Stimulated activated CD4-positive, alpha-beta T cell treated with anti-CD3 and anti-CD28 coated beads, Interleukin-12 subunit alpha, Interleukin-12 subunit beta, amount 100 ng/mL, for 24 hours (primary cell): ENCODE data around the gene OR7G3.
A peak's percentile ranks its signal among the peaks of the same experiment; 100 is the strongest.

ENCODE experiments used
- DNase-seq, 2 experiments: peaks; one replicate each; pipeline ENCODE4 v3.0.0-alpha.2; 2020; ENCODE audit warnings: low read depth in 2 of 2

The OR7G3 gene

DNA sequence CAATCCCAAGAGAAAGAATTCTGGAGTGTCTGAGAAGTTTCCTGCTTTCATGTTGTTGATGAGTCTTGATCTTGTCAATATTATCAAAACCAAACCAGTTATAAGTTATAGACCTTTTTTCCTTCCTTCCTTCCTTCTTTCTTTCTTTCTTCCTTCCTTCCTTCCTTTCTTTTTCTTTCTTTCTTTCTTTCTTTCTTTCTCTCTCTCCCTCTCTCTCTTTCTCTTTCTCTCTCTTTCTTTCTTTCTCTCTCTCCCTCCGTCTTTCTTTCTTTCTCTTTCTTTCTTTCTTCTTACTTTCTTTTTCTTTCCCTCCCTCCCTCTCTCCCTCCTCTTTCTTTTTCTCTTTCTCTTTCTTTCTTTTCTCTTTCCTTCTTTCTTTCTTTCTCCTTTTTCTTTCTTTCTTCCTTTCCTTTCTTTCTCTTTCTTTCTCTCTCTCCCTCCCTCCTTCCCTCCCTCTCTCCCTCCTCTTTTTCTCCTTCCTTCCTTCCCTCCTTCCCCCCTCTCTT is at the start of gene OR7G3:
Gene OR7G3, minus strand, starts transcription at position 51 of the 506 bp plus-strand sequence. Its CDS starts 0 bp downstream, at position 51.
- DNase-seq: no peak

- DNase-seq: no peak
Observed at GRCh38 chr19:9175326-9175725, 48.6 kb upstream of the OR7G3 start.

DNA sequence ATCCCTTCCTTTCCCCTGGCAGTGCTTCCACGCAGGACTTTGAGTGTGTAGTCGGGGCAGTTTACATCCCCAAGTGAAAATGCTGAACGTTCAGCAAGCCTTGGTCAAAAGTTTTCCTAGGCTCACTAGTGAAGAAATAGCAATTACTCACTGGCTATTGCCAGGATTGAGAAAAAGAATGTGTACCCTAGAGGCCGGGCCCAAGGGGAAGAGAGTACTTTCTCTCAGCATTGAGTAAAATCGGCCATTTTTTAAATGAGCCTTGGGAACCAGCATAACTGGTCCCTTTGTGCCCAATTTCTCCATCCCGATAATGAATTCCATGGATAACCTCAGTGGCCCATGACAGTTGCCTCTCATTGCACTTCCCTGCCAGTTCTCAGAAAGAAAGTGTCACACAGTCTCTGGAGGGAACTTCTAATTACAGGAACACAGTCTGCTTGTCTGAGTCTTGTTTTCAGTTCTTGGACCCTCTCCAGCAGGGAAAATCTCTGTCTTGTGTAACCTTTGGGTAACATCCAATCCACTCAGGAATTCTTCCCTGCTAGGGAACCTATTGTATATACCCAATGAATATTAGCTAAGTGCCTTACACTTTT is 44.7 kb upstream of the OR7G3 start:
- DNase-seq: no peak

DNA sequence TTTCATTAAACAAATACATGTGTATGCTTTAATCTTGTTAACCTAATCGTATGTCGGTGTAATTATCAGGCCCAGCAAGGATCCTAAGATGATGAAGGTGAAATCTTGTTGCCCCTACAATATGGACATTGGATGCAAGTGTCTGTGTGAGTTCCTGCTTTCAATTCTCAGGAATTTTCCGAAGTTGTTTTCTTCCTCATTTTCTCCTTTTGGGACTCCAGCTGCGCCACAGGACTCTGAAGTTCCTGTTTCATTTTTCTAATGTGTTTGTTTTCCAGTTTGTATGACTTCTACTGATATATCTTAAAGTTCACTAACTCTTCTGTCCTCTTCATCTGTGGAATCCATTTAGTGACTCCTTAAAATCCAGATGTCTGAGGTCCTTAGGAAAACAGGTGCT is 40.1 kb upstream of the OR7G3 start:
- DNase-seq: no peak

DNA sequence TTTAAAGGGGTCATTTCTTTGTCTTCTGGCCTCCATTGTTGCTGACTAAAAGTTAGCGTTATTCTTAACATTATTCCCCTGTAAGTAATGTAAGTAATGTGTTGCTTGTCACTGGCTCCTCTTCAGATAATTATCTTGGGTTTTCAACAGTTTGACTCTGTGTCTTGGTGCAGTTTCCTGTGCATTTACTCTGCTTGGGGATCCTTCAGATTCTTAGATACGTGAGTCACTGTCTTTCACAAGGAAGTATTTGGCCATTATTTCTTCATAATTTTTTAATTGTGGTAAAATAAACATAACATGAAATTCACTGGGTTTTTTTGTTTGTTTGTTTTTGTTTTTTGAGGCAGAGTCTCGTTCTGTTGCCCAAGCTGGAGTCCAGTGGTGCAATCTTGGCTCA is 38.5 kb upstream of the OR7G3 start:
- no peak for DNase-seq

GRCh38 chr19:9161427-9161826 is 34.7 kb upstream of the OR7G3 start:
- DNase-seq: no peak

- no peak for DNase-seq
Observed at GRCh38 chr19:9159891-9160290, 33.1 kb upstream of the OR7G3 start.

DNA sequence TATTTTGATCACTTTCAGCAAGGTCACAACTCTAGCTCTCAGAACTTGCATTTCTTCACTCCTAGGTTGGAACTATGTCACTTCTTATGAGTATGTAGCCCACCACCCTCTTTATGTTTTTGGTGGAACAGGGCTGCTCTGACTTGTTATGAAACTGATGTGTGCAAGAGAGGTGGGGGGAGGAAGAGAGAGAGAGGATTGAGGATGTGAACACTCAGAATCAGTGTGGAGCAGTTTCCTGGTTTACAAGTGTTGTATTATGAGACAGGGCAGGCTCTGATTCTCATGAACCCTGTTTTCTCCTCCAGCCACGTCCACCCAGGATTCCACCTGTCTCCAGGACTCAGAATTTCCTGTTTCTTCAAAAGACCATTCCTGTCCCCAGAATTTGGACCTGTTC is 29.6 kb upstream of the OR7G3 start:
- no peak for DNase-seq

DNA sequence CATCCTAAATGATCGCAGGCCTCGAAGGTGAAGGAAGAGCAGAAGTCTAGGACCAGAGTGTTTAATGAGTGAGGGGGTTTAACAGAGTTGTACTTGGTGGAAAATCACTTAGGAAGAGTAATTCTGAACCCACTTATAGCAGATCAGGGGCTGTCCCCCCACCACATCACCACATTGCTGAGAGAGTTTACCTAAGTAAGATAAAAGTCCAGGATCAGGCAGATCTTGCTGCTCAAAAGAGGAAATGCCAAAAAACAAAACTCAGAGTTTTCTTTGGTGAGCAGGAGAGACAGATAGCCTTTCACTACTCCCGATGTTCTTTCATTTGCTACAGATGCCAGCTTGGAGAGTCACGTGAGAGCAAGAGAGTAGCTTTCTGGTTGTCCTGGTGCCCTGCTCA is 28.8 kb upstream of the OR7G3 start:
- DNase-seq: no peak

GRCh38 chr19:9151367-9151766 is 24.6 kb upstream of the OR7G3 start:
- DNase-seq: no peak

DNA sequence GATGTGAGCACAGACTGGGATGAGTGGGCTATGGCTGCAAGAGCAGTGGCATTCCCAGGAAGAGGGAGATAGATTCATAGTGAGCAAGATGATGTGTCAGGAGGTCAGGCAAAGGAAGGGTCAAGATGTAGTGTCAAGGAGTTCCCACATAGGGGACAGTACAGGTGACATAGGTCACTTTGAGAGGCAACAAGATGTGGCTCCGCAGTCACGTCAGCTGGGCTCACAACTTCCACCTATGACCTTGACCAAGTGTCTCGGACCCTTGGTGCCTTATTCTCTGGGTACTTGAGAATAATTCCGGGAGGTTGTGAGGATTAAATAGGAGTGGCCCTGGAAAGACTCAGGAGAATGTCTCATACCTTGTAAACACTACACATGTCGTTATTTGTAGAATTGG is 23.9 kb upstream of the OR7G3 start:
- no peak for DNase-seq

GRCh38 chr19:9149997-9150396 is 23.2 kb upstream of the OR7G3 start:
- no peak for DNase-seq

GRCh38 chr19:9148697-9149096 is 21.9 kb upstream of the OR7G3 start:
- DNase-seq: no peak

DNA sequence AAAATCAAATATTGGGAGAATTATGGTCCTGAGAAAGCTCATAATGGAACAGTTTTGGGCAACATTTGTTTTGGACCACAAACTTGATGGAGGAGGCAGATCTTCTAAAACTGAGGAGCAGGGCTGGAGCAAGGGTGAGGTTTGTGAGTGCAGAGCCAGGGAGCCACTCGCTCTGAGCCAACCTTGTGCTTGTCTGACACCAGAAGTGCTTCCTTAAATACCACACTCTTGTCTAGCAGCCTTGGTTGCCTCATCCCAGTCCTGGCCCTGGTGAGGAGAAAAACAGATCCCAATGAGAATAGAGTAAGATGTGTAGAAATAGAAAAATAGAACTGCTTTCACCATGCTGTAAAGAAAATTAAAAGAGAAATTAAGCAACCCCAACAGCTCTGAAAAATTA is 20.1 kb upstream of the OR7G3 start:
- no peak for DNase-seq

DNA sequence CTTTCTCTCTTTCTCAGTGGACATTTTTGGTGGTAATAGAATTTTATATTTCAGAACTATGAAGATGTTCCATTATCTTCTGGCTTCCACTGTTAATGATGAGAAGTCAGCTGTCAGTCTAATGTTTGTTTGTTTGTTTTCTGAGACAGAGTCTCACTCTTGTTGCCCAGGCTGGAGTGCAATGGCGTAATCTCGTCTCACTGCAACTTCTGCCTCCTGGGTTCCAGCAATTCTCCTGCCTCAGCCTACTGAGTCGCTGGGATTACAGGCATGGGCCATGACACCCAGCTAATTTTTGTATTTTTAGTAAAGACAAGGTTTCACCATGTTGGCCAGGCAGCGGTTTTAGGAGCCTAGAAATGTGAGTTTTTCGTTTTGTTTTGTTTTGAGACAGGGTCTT is 18.2 kb upstream of the OR7G3 start:
- DNase-seq: no peak

GRCh38 chr19:9140159-9140874 is 13.6 kb upstream of the OR7G3 start, which contains the start of gene ZNF317:
Gene ZNF317, plus strand, starts transcription at chr19:9140397. Its CDS starts 15,620 bp downstream, at chr19:9156017.
- peak; percentile 76 to 87 for DNase-seq

DNA sequence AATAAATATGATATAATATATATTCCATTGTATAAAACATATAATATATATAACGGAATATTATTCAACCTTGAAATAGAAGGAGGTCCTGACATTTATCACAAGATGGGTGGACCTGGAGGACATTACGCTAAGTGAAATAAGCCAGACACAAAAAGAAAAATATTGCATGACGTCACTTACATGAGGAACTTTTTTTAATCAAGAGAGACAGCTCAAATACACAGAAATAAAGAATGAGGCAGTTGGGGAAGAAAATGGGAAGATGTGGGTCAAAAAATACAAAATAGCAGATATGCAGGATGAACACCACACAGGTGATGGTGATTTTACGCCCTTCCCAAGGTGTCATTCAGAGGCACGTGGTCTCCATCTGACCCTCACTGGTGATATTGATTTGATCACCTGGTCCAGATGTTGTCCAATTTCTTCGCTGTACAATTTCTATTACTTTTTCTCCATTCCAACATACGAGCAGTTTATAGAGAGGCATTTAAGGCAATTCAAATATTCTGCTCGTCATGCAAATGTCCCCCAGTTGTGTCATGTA is 12.9 kb upstream of the OR7G3 start:
- DNase-seq: no peak

DNA sequence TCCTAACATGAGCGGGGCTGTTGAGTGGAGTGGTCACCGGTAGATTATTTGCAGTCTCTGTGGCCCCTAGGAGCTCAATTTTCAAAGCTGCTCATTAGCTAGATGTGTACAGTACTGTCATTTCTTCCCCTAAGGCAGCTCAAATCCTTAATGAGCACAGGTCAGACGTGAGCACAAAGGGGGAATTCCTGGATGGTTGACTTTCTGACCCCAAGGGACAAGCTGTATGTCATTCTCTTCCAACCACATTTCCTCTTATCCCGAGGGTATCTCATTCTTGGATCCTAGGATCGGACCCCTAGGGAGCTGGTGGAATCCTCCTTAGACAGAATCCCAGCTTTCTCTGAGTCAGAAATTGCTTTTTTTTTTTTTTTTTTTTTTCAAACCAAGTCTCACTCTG is 5.7 kb upstream of the OR7G3 start:
- no peak for DNase-seq

GRCh38 chr19:9130965-9131364 is 4.2 kb upstream of the OR7G3 start:
- DNase-seq: no peak

GRCh38 chr19:9128171-9128570 is 1.4 kb upstream of the OR7G3 start:
- no peak for DNase-seq

DNA sequence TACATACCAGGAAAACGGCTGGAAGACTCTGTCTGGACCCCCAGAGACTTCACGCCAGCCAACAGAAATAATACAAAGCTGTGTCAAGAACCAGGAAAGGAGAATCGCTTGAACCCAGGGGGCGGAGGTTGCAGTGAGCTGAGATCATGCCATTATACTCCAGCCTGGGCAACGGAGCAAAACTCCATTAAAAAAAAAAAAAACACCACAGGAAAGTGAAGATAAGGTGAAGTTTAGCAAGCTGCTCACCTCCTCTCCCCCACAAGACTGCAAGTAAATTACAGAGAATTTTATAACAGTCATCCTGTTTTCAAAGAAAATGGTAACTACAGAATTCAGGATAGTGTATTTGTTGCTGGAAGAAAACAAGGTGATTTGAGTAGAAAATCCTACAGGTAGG is 10.2 kb downstream of the OR7G3 start:
- no peak for DNase-seq

DNA sequence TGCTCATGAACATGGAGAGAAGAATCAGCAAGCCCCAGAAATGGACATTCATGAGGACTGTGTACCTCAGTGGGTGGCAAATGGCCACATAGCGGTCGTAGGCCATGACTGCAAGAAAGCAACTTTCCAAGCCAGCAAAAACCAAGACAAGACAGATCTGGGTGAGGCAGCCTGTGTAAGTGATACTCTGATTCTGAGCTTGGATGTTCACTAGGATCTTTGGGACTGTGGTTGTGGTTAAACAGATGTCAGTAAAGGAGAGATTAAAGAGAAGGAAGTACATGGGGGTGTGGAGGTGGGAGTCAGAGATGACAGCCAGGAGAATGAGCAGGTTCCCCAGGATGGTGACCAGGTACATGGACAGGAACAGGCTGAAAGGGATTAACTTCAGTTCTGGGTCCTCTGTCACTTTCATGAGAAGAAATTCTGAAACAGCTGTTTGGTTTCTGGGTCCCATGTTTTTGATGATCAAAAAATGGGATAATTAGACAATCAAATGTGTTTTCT is 11.4 kb downstream of the OR7G3 start, which contains the start of gene OR7G1:
Gene OR7G1, minus strand, starts transcription at position 457 of the 507 bp plus-strand sequence. Its CDS starts 0 bp downstream, at position 457.
- no peak for DNase-seq

GRCh38 chr19:9109959-9110358 is 16.8 kb downstream of the OR7G3 start:
- DNase-seq: no peak
